Stomach (tissue), 4 donors: ENCODE measurements around the gene DHFR2.

Experiments used
- CTCF ChIP-seq, 7 experiments: fragments of 450-650 bp in 4 of 7; fragments of 200-600 bp in 3 of 7; sonication (generic) in 3 of 7; IDR thresholded peaks; one replicate each; pipeline ENCODE4 v1.5.1; 2016 to 2019; ENCODE audit warnings: antibody characterized with exemption in 7 of 7, control low read depth in 2 of 7, mild to moderate bottlenecking in 1 of 7
- EP300 ChIP-seq: sonication (generic); formaldehyde crosslinking; IDR thresholded peaks from one replicate; pipeline ENCODE4 v1.6.1; 2017; ENCODE audit warnings: antibody characterized with exemption
- POLR2A ChIP-seq, 4 donors: fragments of 450-650 bp; IDR thresholded peaks; one replicate each; pipeline ENCODE4 v1.6.1; 2016; ENCODE audit warnings: antibody characterized with exemption in 4 of 4, control low read depth in 2 of 4, mild to moderate bottlenecking in 1 of 4, moderate library complexity in 1 of 4

GRCh38 chr3:94028093-94028837, 34.5 kb downstream of the DHFR2 start, which contains the start of gene STX19:
- TF ChIP-seq POLR2A (IDR thresholded peaks at IDR 0.05) (no peak), CTCF (IDR thresholded peaks at IDR 0.05) (no peak), EP300 (no peak)
